LHCN-M2 (cell line): ENCODE results near the gene ADM2. TPM values are rescaled to one million over a fixed set of nuclear protein-coding genes. Genes with fewer than 3 reads are reported as not detected.
A peak's percentile ranks its signal among the peaks of the same experiment; 100 is the strongest.
"Not testable (repeated sequence)": the region's sequence is repeated elsewhere in the genome, so short reads cannot be mapped to it uniquely, and the experiment has no call there.

Experiments
- DNase-seq: peaks from one replicate; pipeline ENCODE4 v3.0.0-alpha.2; 2012; ENCODE audit warnings: low read depth
- polyA plus RNA-seq: library from polyadenylated mRNA; unstranded; fragments of >200 nt; gene quantifications from one replicate; pipeline ENCODE4 v1.2.1, GENCODE V29; 2012; ENCODE audit warnings: missing spikeins
- total RNA-seq: library from RNA; depleted of rRNA; stranded (reverse); fragments of >200 nt; gene quantifications from 2 replicates; pipeline ENCODE4 v1.2.3, GENCODE V29; 2014; rRNA removed

Gene ADM2
- total RNA-seq = not detected in 2 replicates
- polyA plus RNA-seq = 0.10 TPM

- no peak for DNase-seq
Observed at GRCh38 chr22:50481440-50482106, at the start of gene ADM2. Gene ADM2, plus strand, starts transcription at chr22:50481543. Its CDS starts 305 bp downstream, at chr22:50481848.

- no peak for DNase-seq
Observed at GRCh38 chr22:50432131-50432876, 49.0 kb upstream of the ADM2 start.

GRCh38 chr22:50432877-50433510 is 48.3 kb upstream of the ADM2 start:
- not testable (repeated sequence) for DNase-seq

GRCh38 chr22:50434849-50435248 is 46.5 kb upstream of the ADM2 start:
- DNase-seq = no peak

GRCh38 chr22:50435291-50436014 is 45.9 kb upstream of the ADM2 start:
- DNase-seq = no peak

GRCh38 chr22:50436015-50436830 is 45.1 kb upstream of the ADM2 start:
- DNase-seq = no peak

- no peak for DNase-seq
Observed at GRCh38 chr22:50436841-50437341, 44.5 kb upstream of the ADM2 start.

GRCh38 chr22:50437511-50438304 is 43.6 kb upstream of the ADM2 start:
- no peak for DNase-seq

- DNase-seq = no peak
Observed at GRCh38 chr22:50438305-50439275, 42.8 kb upstream of the ADM2 start.

GRCh38 chr22:50439314-50439870 is 42.0 kb upstream of the ADM2 start:
- DNase-seq = no peak

- no peak for DNase-seq
Observed at GRCh38 chr22:50439871-50440331, 41.4 kb upstream of the ADM2 start.

GRCh38 chr22:50440544-50441249 is 40.6 kb upstream of the ADM2 start:
- no peak for DNase-seq

- no peak for DNase-seq
Observed at GRCh38 chr22:50441428-50441993, 39.8 kb upstream of the ADM2 start.

- no peak for DNase-seq
Observed at GRCh38 chr22:50443197-50443596, 38.1 kb upstream of the ADM2 start.

GRCh38 chr22:50443801-50444625 is 37.3 kb upstream of the ADM2 start:
- DNase-seq = no peak

GRCh38 chr22:50444663-50445062 is 36.7 kb upstream of the ADM2 start:
- peak; percentile 73 for DNase-seq
